Mucosa of rectum (tissue), 2 donors: Measurements from ENCODE around the gene ATP2C1.

ENCODE experiments used
- H3K27ac ChIP-seq, 2 donors: one replicate each; pipeline ENCODE4 v1.7.0; 2013; ENCODE audit warnings: inconsistent platforms in 2 of 2, low read depth in 2 of 2, low read length in 2 of 2
- H3K27me3 ChIP-seq, 2 donors: one replicate each; pipeline ENCODE4 v1.7.0; 2013; ENCODE audit warnings: low read length in 2 of 2; ENCODE audit not compliant: control insufficient read depth in 2 of 2, insufficient read depth in 2 of 2
- H3K36me3 ChIP-seq, 2 donors: one replicate each; pipeline ENCODE4 v1.7.0; 2013; ENCODE audit warnings: low read length in 2 of 2; ENCODE audit not compliant: control insufficient read depth in 2 of 2, insufficient read depth in 2 of 2
- H3K4me1 ChIP-seq, 2 donors: one replicate each; pipeline ENCODE4 v1.7.0; 2013; ENCODE audit warnings: low read length in 2 of 2, mild to moderate bottlenecking in 1 of 2; ENCODE audit not compliant: control insufficient read depth in 2 of 2, insufficient read depth in 2 of 2
- H3K4me3 ChIP-seq, 2 donors: one replicate each; pipeline ENCODE4 v1.7.0; 2013; ENCODE audit warnings: low read length in 2 of 2
- H3K9ac ChIP-seq, 2 donors: one replicate each; pipeline ENCODE4 v1.7.0; 2013; ENCODE audit warnings: low read length in 2 of 2, low read depth in 1 of 2, mild to moderate bottlenecking in 1 of 2
- H3K9me3 ChIP-seq, 2 donors: one replicate each; pipeline ENCODE4 v1.7.0; 2013; ENCODE audit warnings: low read length in 2 of 2; ENCODE audit not compliant: control insufficient read depth in 2 of 2
- donor health status: healthy.
- donor health status: Normal muscosa, but diverticular disease.

Gene ATP2C1

GRCh38 chr3:130893376-130894129 lies at the start of gene ATP2C1:
ATP2C1 (plus strand) TSS chr3:130894084; CDS start chr3:130894770, 686 bp downstream.
- Histone ChIP-seq H3K9ac (peak within 1 kb of the TSS; percentile 98 to 100), H3K4me1 (peaks cover 2 to 11% of the 10 kb centered on the region in 2 donors), H3K27me3 (no peaks in the 10 kb centered on the region), H3K36me3 (no peaks in the 10 kb centered on the region), H3K4me3 (peak within 1 kb of the TSS; percentile 91 to 96), H3K27ac (peak within 1 kb of the TSS; percentile 98 to 99), H3K9me3 (no peaks in the 10 kb centered on the region)

GRCh38 chr3:130844462-130844861 lies 49.4 kb upstream of the ATP2C1 start:
- H3K36me3 ChIP-seq: no peaks in the 10 kb centered on the region
- no peaks in the 10 kb centered on the region for H3K9me3 ChIP-seq
- H3K9ac ChIP-seq: no peak overlapping the region
- no peak overlapping the region for H3K27ac ChIP-seq
- no peak overlapping the region for H3K4me3 ChIP-seq
- peaks cover 0 to 5% of the 10 kb centered on the region in 2 donors for H3K4me1 ChIP-seq
- H3K27me3 ChIP-seq: no peaks in the 10 kb centered on the region

- Histone ChIP-seq H3K4me1 (peaks cover 0 to 6% of the 10 kb centered on the region in 2 donors), H3K9me3 (no peaks in the 10 kb centered on the region), H3K9ac (no peak overlapping the region), H3K4me3 (no peak overlapping the region), H3K27me3 (no peaks in the 10 kb centered on the region), H3K27ac (no peak overlapping the region), H3K36me3 (no peaks in the 10 kb centered on the region)
Measured at GRCh38 chr3:130846181-130846580, 47.7 kb upstream of the ATP2C1 start.

GRCh38 chr3:130849091-130849552 lies 44.8 kb upstream of the ATP2C1 start:
- Histone ChIP-seq H3K27me3 (no peaks in the 10 kb centered on the region), H3K9me3 (no peaks in the 10 kb centered on the region), H3K4me3 (no peak overlapping the region), H3K36me3 (no peaks in the 10 kb centered on the region), H3K9ac (peak overlapping the region in 1 of 2 donors; percentile 14), H3K27ac (no peak overlapping the region), H3K4me1 (peaks cover 0 to 6% of the 10 kb centered on the region in 2 donors)

- H3K27ac ChIP-seq: peak overlapping the region in 1 of 2 donors; percentile 20
- H3K9ac ChIP-seq: no peak overlapping the region
- H3K36me3 ChIP-seq: no peaks in the 10 kb centered on the region
- peak overlapping the region in 1 of 2 donors; percentile 35 for H3K4me3 ChIP-seq
- peaks cover 0 to 6% of the 10 kb centered on the region in 2 donors for H3K4me1 ChIP-seq
- H3K9me3 ChIP-seq: no peaks in the 10 kb centered on the region
- H3K27me3 ChIP-seq: no peaks in the 10 kb centered on the region
Measured at GRCh38 chr3:130850044-130850797, 43.7 kb upstream of the ATP2C1 start.

GRCh38 chr3:130850843-130851242 lies 43.0 kb upstream of the ATP2C1 start:
- no peaks in the 10 kb centered on the region for H3K36me3 ChIP-seq
- H3K4me3 ChIP-seq: peak overlapping the region in 1 of 2 donors; percentile 35
- no peaks in the 10 kb centered on the region for H3K9me3 ChIP-seq
- peak overlapping the region in 1 of 2 donors; percentile 4 for H3K9ac ChIP-seq
- H3K27ac ChIP-seq: peak overlapping the region in 1 of 2 donors; percentile 20
- no peaks in the 10 kb centered on the region for H3K27me3 ChIP-seq
- H3K4me1 ChIP-seq: peaks cover 0 to 6% of the 10 kb centered on the region in 2 donors

GRCh38 chr3:130851277-130851676 lies 42.6 kb upstream of the ATP2C1 start:
- H3K4me1 ChIP-seq: peaks cover 0 to 6% of the 10 kb centered on the region in 2 donors
- H3K9me3 ChIP-seq: no peaks in the 10 kb centered on the region
- no peak overlapping the region for H3K4me3 ChIP-seq
- no peak overlapping the region for H3K9ac ChIP-seq
- H3K36me3 ChIP-seq: no peaks in the 10 kb centered on the region
- H3K27me3 ChIP-seq: no peaks in the 10 kb centered on the region
- no peak overlapping the region for H3K27ac ChIP-seq

GRCh38 chr3:130853581-130853980 lies 40.3 kb upstream of the ATP2C1 start:
- Histone ChIP-seq H3K27ac (no peak overlapping the region), H3K4me3 (no peak overlapping the region)

GRCh38 chr3:130854208-130854864 lies 39.5 kb upstream of the ATP2C1 start:
- peaks cover 0 to 2% of the 10 kb centered on the region in 2 donors for H3K4me1 ChIP-seq
- H3K9me3 ChIP-seq: no peaks in the 10 kb centered on the region
- H3K27me3 ChIP-seq: no peaks in the 10 kb centered on the region
- no peak overlapping the region for H3K9ac ChIP-seq
- no peaks in the 10 kb centered on the region for H3K36me3 ChIP-seq
- no peak overlapping the region for H3K27ac ChIP-seq
- H3K4me3 ChIP-seq: no peak overlapping the region

More at GRCh38 chr3:130853581-130853980, 40.3 kb upstream of the ATP2C1 start:
- Histone ChIP-seq H3K36me3 (no peaks in the 10 kb centered on the region), H3K27me3 (no peaks in the 10 kb centered on the region), H3K9ac (no peak overlapping the region), H3K4me1 (peaks cover 0 to 6% of the 10 kb centered on the region in 2 donors), H3K9me3 (no peaks in the 10 kb centered on the region)
